Suprapubic skin (tissue), 4 donors: ENCODE measurements around the gene CPOX. TPM values are rescaled to one million over a fixed set of nuclear protein-coding genes. Genes with fewer than 3 reads are reported as not detected.

Experiments
- DNase-seq, 2 donors: peaks; one replicate each; pipeline ENCODE4 v3.0.0-alpha.2; 2019; ENCODE audit warnings: low spot score in 2 of 2
- H3K27ac ChIP-seq: fragments of 200-600 bp; sonication (generic); one replicate; pipeline ENCODE4 v1.5.1; 2019
- H3K27me3 ChIP-seq: fragments of 200-600 bp; sonication (generic); one replicate; pipeline ENCODE4 v1.5.1; 2019
- H3K36me3 ChIP-seq: fragments of 200-600 bp; sonication (generic); one replicate; pipeline ENCODE4 v1.5.1; 2019
- H3K4me1 ChIP-seq: fragments of 200-600 bp; sonication (generic); one replicate; pipeline ENCODE4 v1.5.1; 2019
- H3K4me3 ChIP-seq: fragments of 200-600 bp; sonication (generic); one replicate; pipeline ENCODE4 v1.5.1; 2019; ENCODE audit warnings: mild to moderate bottlenecking
- H3K9me3 ChIP-seq: fragments of 200-600 bp; sonication (generic); one replicate; pipeline ENCODE4 v1.5.1; 2019
- EP300 ChIP-seq: sonication (generic); formaldehyde crosslinking; IDR thresholded peaks from one replicate; pipeline ENCODE4 v1.6.1; 2017; ENCODE audit warnings: antibody characterized with exemption
- POLR2A ChIP-seq, 2 donors: fragments of 450-650 bp; IDR thresholded peaks; one replicate each; pipeline ENCODE4 v1.6.1; 2017; ENCODE audit warnings: antibody characterized with exemption in 2 of 2, mild to moderate bottlenecking in 2 of 2, moderate library complexity in 2 of 2
- POLR2AphosphoS5 ChIP-seq, 3 donors: sonication (generic); formaldehyde crosslinking; IDR thresholded peaks; one replicate each; pipeline ENCODE4 v1.6.1; 2017; ENCODE audit warnings: antibody characterized with exemption in 3 of 3
- WGBS: methylation state at CpG from one replicate; pipeline ENCODE4 v1.1.5; 2018; 5-methylcytosine and 5-hydroxymethylcytosine counted together
- total RNA-seq, 4 donors: library from RNA; depleted of rRNA; stranded (reverse); fragments of >200 nt; gene quantifications; one replicate each; pipeline ENCODE4 v1.1.0, GENCODE V29; 2016
- TF ChIP-seq, protein P1 (sequence below), 2 donors: fragments of 200-600 bp in 1 of 2; fragments of 450-650 bp in 1 of 2; sonication (generic) in 1 of 2; IDR thresholded peaks; one replicate each; pipeline ENCODE4 v1.5.1; 2016 to 2019; ENCODE audit warnings: antibody characterized with exemption in 2 of 2, mild to moderate bottlenecking in 1 of 2, moderate library complexity in 1 of 2

Gene CPOX
- total RNA-seq, 4 donors from 2014 or later: 13.2 to 41.3 (median 21.7) TPM

DNA sequence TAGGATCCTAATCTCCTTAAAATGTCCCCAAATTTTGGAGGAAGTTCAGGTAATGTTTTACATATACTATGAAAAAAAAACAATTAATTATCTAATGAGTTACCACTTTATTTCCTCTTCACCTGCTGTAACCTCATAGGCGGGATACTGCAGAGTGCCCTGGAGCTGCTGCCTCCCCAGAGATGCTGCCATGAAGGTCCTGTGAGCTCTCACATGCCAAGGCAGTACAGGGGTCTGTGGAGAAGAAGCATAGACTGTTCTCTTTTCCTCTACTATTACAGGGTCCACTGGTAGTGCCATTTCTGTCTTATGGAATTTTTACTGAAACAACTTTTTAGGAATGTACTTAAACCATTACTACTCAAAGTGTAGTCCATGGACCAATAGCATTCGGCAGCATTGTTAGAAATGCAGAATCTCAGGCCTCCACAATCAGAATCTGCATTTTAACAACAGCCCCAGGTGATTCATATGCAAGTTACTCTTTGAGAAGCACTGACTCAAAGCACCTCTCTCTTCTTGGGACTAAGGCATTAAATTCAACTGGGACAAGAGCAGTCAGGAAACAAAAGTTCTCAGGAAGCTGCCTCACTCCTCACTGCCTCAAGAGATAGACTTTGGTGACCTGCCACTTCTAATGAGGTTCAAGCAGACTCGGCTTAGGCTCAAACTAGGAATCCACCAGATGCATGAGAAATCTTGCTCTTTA lies 30.3 kb upstream of the CPOX start:
- Histone ChIP-seq H3K4me3 (no peak overlapping the region), H3K36me3 (no peaks in the 10 kb centered on the region), H3K27ac (no peak overlapping the region), H3K4me1 (no peaks in the 10 kb centered on the region), H3K27me3 (no peaks in the 10 kb centered on the region), H3K9me3 (no peaks in the 10 kb centered on the region)
- WGBS: 83% methylated on average over 3 of the region's 3 CpGs
- no peak for DNase-seq
- no peak for TF ChIP-seq EP300
- TF ChIP-seq, protein P1, sequence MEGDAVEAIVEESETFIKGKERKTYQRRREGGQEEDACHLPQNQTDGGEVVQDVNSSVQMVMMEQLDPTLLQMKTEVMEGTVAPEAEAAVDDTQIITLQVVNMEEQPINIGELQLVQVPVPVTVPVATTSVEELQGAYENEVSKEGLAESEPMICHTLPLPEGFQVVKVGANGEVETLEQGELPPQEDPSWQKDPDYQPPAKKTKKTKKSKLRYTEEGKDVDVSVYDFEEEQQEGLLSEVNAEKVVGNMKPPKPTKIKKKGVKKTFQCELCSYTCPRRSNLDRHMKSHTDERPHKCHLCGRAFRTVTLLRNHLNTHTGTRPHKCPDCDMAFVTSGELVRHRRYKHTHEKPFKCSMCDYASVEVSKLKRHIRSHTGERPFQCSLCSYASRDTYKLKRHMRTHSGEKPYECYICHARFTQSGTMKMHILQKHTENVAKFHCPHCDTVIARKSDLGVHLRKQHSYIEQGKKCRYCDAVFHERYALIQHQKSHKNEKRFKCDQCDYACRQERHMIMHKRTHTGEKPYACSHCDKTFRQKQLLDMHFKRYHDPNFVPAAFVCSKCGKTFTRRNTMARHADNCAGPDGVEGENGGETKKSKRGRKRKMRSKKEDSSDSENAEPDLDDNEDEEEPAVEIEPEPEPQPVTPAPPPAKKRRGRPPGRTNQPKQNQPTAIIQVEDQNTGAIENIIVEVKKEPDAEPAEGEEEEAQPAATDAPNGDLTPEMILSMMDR (IDR thresholded peaks at IDR 0.05): no peak
- TF ChIP-seq POLR2AphosphoS5 (IDR thresholded peaks at IDR 0.05): no peak
- TF ChIP-seq POLR2A (IDR thresholded peaks at IDR 0.05): no peak

GRCh38 chr3:98617841-98618240 lies 24.4 kb upstream of the CPOX start:
- no peaks in the 10 kb centered on the region for H3K9me3 ChIP-seq
- H3K4me1 ChIP-seq: peaks cover 3% of the 10 kb centered on the region
- no peak for DNase-seq
- H3K27ac ChIP-seq: no peak overlapping the region
- H3K4me3 ChIP-seq: no peak overlapping the region
- TF ChIP-seq POLR2A (IDR thresholded peaks at IDR 0.05) (no peak), POLR2AphosphoS5 (IDR thresholded peaks at IDR 0.05) (no peak)
- no peaks in the 10 kb centered on the region for H3K27me3 ChIP-seq
- no peaks in the 10 kb centered on the region for H3K36me3 ChIP-seq
- 75% methylated on average over 2 of the region's 2 CpGs for WGBS

DNA sequence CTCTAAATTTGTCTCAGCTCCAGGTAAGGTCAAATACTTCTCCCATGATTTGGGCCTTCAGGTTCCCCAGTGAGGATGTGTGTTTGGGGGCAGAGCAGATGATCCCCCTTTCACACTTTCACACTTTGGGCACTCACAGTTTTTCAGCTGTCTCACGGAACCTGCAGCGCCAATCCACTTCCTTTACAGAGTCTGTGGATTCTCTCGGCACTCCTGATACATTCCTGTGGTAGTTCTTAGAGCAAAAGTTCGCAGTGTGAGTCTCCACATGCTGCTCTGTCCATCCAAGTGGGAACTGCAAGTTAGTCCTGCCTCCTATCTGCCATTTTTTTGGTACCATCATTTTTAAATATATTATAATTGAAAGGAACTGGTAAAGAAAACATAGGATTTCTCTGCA lies 20.2 kb upstream of the CPOX start:
- Histone ChIP-seq H3K27ac (no peak overlapping the region), H3K4me1 (peaks cover 9% of the 10 kb centered on the region), H3K27me3 (no peaks in the 10 kb centered on the region), H3K9me3 (no peaks in the 10 kb centered on the region), H3K36me3 (no peaks in the 10 kb centered on the region), H3K4me3 (no peak overlapping the region)
- 89% methylated on average over 4 of the region's 4 CpGs for WGBS
- DNase-seq: no peak
- no peak for TF ChIP-seq POLR2AphosphoS5 (IDR thresholded peaks at IDR 0.05)
- no peak for TF ChIP-seq POLR2A (IDR thresholded peaks at IDR 0.05)
- no peak for TF ChIP-seq EP300
- TF ChIP-seq, protein P1 (IDR thresholded peaks at IDR 0.05): no peak

GRCh38 chr3:98612996-98613517 lies 19.6 kb upstream of the CPOX start:
- Histone ChIP-seq H3K9me3 (no peaks in the 10 kb centered on the region), H3K4me3 (no peak overlapping the region), H3K27me3 (no peaks in the 10 kb centered on the region), H3K36me3 (no peaks in the 10 kb centered on the region), H3K27ac (peak overlapping the region; percentile 45), H3K4me1 (peaks cover 9% of the 10 kb centered on the region)
- no peak for TF ChIP-seq EP300
- TF ChIP-seq POLR2AphosphoS5 (IDR thresholded peaks at IDR 0.05): no peak
- no peak for TF ChIP-seq POLR2A (IDR thresholded peaks at IDR 0.05)
- TF ChIP-seq, protein P1 (IDR thresholded peaks at IDR 0.05): no peak
- DNase-seq: no peak
- WGBS: 95% methylated on average over 6 of the region's 6 CpGs

- DNase-seq: peak in 1 of 2 donors; percentile 75
- no peak for TF ChIP-seq POLR2AphosphoS5 (IDR thresholded peaks at IDR 0.05)
- TF ChIP-seq, protein P1 (IDR thresholded peaks at IDR 0.05): peak; percentile 32 to 33
- peak overlapping the region; percentile 45 for H3K27ac ChIP-seq
- WGBS: 45% methylated on average over 4 of the region's 5 CpGs
- H3K27me3 ChIP-seq: no peaks in the 10 kb centered on the region
- peaks cover 9% of the 10 kb centered on the region for H3K4me1 ChIP-seq
- no peaks in the 10 kb centered on the region for H3K36me3 ChIP-seq
- no peaks in the 10 kb centered on the region for H3K9me3 ChIP-seq
- no peak overlapping the region for H3K4me3 ChIP-seq
Observed at GRCh38 chr3:98612587-98612986, 19.2 kb upstream of the CPOX start.
